ENCODE data around the gene METTL21A.
"Not testable (repeated sequence)": the region's sequence is repeated elsewhere in the genome, so short reads cannot be mapped to it uniquely, and the experiment has no call there.

The METTL21A gene

DNA sequence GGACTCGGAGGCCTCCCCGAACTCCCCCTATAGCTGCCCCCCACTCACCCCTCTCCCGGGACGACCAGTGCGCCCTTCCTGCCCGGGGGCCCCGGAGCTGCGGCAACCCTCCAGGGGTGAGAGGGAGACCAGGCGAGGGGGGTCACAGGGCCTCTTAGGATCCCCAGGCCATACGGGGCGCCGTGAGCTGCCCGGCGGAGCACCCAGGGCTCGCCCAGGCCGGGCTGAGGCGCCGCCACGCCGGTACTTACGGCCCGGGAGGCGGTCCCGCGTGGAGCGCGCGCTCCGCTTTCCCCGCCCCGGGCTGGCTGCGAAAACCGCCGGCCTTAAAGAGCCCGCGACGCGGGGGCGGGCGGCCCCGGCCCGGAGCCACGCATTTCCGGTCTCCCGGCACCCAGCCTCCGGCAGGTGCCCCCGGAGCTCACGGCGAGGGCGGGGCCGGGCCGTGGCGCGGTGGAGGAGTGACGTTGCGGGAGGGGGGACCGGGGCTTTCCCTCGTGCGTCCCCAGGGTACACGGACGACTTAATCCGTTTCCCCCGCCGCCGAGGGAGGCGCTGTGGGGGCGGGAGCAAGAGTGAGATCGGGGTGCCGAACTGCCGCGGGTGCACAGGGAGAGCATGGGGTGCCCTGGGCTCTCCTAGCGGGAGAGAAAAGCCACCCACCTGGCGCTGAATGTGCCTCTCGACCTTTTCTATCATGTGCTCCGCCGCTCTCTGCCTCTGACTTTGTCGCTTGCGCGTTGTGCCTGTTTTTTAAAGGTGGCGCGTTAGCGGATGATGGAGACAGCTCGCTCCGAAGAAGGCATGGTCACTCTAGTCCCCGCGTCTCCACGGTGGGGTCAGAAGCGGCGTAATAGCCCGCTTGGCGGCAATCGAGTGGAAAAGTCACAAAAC lies at the start of gene METTL21A:
METTL21A (minus strand) TSS at position 381 of the 894 bp plus-strand sequence. CDS start 1,019 bp downstream, outside the sequence.
- DNase-seq = peak; percentile 82

DNA sequence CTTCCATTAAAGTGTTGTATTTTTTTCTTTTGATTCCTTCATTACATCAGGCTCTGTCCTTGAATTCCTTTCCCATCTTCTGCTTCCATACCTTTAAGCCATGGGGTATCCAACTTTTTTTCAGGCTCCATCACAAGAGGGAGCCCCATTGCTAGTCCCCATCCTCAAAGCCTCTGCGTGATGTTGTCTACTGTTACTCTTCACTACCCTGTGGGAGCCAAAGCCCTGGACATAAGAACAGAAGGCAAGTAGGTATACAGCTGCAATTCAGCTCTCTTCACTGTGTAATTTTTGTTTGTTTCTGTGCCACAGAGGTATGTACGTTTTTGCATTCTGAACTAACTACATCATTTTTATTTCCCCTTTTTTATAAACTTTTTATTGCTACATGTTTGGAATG lies 49.6 kb upstream of the METTL21A start:
- DNase-seq = no peak

DNA sequence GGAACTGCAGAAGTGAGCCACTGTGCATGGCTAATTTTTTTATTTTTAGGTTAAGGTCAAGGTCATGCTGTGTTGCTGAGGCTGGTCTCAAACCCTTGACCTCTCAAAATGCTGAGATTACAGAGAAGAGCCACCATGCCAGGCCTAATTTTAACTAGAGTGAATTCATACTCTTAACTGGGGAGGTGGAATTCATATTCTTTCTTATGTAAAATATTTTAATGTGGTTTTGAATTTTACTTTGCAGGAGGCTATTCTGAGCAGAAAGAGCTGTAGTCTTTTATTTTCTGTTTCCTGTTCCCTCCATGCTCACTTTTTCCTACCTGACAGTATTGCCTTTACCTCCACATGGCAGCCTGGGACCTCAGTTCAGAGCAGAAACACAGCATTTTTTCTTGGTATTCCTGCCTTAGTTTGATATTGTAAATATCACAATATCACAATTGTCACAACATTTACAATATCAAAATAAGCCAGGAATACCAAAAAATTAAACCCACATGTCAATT lies 49.1 kb upstream of the METTL21A start:
- DNase-seq = no peak

GRCh38 chr2:207673431-207673830 lies 48.2 kb upstream of the METTL21A start:
- DNase-seq = no peak

- DNase-seq = no peak
Measured at GRCh38 chr2:207670887-207671286, 45.7 kb upstream of the METTL21A start.

DNA sequence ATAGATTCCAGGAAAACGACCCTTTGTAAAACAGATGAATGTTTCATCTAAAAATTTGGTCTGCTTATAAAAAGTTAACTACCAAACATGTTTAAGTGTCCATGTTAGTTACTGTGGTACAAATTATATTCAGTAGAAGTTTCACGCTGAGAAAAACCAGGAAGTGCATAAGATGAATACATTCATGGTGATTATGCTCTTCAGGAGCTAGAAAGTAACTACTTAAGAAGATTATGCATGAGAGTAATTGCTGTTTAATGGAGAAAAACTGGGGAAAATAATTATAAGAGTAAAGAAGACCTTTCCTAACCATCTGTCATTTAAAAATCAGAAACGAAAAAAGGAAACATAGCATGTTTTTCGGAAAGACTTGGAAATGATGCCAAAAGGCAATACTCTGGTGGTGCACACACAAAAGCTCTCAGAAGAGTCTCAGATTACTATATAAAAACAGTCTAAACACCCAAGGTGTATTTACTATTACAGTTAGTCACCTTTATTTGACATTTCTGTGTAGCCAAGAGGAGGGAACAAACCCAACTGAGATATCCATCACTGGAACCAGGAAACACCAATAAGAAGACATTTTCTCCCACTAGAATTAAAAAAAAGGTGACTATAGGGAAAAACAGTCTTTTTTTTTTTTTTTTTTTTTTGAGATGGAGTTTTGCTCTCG lies 38.8 kb upstream of the METTL21A start:
- no peak for DNase-seq

GRCh38 chr2:207662203-207662602 lies 37.0 kb upstream of the METTL21A start:
- DNase-seq = no peak

DNA sequence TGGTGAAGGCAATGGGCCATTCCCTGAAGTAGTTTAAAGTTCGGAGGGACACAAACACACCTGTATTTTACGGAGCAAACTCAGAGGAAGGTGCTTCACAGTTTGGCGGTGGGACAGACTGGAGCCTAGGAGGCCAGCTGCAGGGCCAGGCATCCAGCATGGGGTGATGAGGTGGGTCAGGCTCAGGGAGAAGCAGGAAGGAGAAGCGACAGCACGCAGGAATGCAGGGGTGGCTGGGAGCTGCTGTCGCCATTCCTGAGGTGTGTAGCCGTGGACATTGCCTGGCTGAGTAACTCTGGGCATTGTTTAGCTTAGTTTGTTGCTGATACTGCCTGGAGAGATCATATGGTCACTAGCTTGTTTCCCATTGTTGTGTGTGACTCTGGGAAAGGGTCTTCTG lies 35.8 kb upstream of the METTL21A start:
- DNase-seq = no peak

DNA sequence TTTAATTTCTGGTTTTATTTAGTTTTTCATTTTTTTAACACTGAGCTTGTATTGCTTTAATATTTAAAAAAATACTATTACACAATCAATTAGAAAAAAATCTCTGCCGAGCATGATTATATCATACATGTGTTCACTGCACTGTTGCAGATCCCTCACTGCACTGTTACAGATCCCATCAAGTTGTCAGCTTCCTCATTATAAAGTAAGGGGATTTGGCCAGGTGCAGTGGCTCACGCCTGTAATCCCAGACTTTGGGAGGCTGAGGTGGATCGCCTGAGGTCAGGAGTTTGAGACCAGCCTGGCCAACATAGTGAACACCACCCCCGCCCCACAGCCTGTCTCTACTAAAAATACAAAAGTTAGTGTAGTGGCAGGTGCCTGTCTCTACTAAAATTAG lies 33.0 kb upstream of the METTL21A start:
- no peak for DNase-seq

- DNase-seq = no peak
Measured at GRCh38 chr2:207655000-207655399, 29.8 kb upstream of the METTL21A start.

DNA sequence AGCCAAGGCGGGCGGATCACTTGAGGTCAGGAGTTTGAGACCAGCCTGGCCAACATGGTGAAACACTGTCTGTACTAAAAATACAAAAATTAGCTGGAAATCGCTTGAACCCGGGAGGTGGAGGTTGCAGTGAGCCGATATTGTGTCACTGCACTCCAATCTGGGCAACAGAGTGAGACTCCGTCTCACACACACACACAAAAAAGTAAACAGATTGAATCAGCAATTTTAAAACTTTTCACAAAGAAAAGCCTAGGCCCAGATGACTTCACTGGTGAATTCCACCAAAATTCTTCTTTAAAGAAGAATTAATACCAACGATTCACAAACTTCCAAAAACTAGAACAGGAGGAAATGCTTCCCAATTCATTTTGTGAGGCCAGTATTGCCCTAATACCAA lies 21.4 kb upstream of the METTL21A start:
- DNase-seq = not testable (repeated sequence)

DNA sequence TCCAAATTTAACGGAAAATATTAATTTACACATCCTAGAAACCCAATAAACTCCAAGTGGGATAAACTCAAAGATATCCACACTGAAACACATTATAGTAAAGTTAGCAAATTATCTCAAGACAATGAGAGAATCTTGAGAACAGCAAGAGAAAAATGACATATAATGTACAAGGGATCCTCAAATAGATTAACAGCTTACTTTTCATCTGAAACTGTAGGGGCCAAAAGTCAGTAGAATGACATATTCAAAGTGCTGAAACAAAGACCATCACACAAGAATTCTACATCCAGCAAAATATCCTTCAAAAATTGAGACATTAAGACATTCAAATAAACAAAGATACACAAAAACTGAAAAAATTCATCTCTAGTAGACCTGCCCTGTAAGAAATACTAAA lies 18.7 kb upstream of the METTL21A start:
- DNase-seq = no peak

DNA sequence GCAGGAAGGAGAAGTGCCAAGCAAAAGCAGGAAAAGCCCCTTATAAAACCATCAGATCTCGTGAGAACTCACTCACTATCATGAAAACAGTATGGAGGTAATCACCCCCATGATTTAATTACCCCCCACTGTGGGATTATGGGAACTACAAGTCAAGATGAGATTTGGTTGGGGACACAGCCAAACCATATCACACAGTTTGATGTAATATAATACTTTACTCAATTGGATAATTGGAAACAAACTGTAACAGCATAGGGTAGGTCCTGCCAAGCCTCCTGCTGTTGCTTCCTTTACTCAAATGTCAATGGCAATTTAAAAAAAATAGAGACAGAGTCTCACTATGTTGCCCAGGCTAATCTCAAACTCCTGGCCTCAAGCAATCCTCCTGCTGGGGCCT lies 15.5 kb upstream of the METTL21A start:
- peak; percentile 4 for DNase-seq

- DNase-seq = no peak
Measured at GRCh38 chr2:207640160-207640559, 15.0 kb upstream of the METTL21A start.

DNA sequence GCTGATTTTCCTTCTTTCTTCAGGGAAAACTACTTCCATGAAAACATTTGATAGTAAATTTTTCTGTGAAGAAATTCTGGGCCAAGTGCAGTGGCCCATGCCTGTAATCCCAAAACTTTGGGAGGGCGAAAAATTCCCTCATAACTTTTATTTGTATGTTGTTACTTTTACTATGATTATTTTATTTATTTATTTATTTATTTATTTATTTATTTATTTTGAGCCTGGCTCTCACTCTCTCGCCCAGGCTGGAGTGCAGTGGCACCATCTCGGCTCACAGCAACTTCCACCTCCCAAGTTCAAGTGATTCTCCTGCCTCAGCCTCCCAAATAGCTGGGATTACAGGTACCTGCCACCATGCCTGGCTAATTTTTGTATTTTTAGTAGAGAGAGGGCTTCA lies 14.1 kb upstream of the METTL21A start:
- not testable (repeated sequence) for DNase-seq

DNA sequence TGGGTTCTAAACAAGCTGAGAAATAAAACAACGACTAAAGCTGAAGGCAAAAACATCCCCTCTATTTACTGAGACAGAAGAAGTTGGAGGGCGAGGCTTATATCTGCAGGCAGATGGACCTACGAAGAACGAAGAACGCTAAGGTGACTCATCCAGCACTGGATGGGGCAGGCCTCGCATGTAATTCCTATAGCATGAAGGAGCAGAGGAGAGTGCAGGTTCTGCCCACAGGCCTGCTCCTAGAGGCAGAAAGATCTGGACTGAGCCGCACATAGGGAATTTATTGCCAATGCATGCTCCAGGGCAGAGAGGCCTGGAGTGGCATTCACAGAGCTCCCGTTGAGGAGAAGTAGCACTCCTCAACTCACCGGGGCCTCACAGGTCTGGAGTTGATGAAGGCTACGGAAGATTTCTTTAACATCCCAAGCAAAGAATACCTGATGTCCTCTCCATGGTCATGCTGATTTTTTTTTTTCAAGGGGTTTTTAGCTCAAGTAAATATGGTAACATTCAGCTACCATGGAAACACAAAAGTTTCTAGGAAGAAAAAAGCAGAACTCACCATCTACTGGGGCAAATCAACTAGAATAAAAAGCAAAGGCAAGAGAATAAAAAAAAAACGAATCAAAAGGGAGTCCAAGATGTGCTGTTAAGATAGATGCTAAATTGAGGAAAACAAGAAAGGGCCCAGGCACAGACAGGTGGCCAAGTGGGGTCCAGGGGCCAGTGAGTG lies 10.4 kb upstream of the METTL21A start:
- peak; percentile 23 for DNase-seq

- DNase-seq = no peak
Measured at GRCh38 chr2:207633686-207634085, 8.5 kb upstream of the METTL21A start.

DNA sequence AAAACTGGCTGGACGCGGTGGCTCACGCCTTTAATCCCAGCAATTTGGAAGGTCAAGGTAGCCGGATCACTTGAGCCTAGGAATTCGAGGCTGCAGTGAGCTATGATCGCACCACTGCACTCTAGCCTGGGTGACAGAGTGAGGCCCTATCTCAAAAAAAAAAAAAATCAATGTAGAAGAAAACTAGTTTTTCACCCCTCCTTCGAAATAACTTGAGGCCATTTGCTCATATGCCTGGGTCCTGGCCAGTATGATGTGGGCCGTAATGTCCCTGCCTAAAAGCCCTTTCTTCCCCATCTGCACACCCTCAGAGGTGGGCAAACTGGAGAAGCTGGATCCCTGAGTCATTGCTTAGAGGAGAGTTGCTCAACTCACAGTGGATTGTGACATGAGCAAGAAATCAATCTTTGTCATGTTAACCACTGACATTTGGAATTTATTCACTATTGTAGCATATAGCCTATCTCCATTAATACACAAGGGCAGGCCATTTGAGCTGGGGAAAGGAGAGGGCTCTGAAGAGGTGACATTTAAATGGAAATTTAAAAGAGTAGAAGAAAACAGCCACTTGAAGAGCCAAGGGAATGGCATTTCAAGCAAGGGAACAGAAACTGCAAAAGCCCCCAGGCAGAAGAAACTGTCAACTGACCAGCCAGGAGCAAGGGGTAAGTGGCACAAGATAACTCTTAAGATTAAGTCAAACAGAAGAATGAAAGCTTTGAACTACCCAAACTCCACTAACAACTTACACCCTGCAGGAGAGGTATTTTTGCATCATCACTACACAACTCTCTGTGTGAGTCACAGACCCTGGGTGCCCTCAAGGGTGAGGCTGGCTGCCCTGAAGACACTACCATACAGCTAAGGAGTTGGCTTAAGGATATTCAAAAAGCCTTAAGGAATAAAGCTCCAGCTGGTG lies 7.6 kb upstream of the METTL21A start:
- DNase-seq = peak; percentile 76

DNA sequence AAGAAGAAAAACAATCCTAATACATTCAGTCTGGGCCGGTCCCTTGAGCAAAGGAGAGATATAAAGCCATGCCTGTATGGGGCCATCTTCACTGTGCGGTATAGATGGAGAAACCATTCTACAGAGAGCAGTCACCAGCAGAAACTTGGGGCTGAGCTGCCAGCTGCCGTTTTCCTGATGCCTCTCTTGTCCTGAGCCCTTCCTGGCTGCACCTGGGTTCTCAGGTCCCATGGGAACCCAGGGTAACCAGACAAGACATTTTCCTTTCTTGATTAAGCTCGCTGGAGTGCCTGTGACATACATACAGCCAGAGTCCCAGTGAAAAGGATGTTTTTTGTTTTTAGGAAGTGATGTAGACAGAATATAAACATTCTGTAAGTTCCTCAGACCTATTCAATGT lies 5.3 kb upstream of the METTL21A start:
- DNase-seq = no peak

DNA sequence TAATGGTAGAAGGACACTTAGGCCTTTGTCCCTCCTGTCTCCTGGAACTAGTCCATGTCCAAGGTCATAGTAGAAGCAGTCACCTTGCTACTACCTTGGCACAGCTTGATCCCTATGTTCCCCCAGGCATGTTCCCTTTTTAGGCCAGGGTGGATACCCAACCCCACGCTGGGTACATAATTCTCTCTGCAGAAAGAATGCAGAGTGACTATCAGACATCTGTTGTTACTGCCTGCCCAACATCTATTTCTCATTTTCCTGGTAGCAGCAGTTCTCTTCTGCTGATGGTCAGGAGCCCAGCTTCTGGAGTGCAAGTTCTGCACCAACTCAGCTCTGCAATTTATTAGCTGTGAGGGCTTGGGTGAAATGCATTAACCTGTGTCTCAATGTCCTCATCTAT lies 4.4 kb upstream of the METTL21A start:
- DNase-seq = no peak

GRCh38 chr2:207624185-207625013 lies 795 bp downstream of the METTL21A start:
- peak; percentile 66 for DNase-seq
